Astrocyte of the hippocampus (primary cell): Measurements from ENCODE around the gene ADGRL3.
"Not testable (repeated sequence)": the region's sequence is repeated elsewhere in the genome, so short reads cannot be mapped to it uniquely, and the experiment has no call there.

Experiments used
- DNase-seq: peaks from one replicate; pipeline ENCODE4 v3.0.0; 2011; ENCODE audit warnings: low read depth, low spot score

The ADGRL3 gene

DNA sequence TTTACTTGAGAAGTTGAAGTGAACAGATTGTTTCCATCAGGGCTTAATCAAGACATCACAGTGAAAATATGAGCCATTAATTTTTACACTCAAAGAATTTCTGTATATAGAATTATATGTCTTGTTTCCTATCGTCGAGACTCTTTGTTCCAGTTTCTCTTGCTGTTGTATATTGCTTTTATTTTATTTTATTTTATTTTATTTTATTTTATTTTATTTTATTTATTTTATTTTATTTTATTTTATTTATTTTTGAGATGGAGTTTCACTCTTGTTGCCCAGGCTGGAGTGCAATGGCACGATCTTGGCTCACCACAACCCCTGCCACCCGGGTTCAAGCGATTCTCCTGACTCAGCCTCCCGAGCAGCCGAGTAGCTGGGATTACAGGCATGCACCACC lies 786.8 kb downstream of the ADGRL3 start:
- not testable (repeated sequence) for DNase-seq

DNA sequence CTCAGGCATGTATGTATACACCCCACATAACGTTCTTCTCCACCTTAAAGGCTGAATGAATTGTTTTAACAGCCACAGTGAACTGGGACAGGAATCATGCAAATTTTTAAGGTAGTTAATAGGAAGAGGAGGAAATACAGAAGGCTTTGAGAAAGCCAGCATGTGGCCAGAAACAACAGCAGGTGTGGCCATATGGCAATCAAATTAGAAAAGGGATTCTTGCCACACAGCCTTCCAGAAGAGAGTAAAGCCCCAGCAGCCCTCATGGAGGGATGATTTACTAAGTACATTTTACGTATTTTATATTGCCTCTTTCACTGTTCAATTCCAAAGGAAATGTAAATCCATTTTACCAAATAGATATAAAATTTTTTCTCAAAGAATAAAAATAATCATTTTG lies 792.2 kb downstream of the ADGRL3 start:
- DNase-seq, result no peak

DNA sequence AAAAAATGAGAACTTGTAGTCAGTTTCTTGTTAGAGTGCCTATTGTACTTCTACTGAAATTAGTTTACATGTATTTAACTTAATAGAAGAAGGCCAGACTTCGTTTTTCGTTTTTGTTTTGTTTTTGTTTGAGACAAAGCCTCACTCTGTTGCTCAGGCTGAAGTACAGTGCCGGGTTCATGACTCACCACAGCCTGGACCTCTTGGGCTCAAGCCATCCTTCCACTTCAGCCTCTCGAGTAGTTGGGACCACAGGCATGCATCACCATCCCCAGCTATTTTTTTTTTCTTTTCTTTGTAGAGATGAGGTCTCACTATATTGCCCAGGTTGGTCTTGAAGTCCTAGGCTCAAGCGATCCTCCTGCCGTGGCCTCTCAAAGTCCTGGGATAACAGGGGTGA lies 793.9 kb downstream of the ADGRL3 start:
- peak; percentile 78 for DNase-seq

DNA sequence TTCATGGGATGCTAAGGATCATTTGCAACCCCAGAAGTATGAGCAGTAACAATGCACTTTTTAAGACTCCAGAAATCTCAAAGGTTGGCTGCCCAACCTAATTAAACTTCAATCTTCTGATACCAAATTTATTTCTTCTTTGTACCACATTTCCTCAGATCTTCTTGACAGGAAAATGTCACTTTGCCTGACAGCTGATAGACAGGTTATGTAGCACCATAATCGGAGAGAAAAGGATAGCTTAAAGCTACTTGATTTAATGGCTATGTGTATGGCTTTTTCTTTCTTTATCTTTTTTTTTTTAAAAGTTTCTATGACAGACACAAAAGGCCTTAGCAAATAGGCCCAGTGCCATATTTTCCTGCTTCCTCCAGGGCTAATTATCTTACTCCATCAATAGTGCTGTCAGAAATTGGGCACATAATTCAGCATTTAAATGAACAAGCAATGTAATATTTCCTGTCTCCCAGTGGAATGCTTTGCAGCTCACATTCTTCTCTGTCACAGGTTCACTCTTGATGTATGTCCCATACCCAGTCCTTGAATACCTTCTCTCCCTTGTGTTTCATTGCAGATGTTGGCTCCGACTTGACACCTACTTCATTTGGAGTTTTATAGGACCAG lies 795.7 kb downstream of the ADGRL3 start:
- DNase-seq, result peak; percentile 47

DNA sequence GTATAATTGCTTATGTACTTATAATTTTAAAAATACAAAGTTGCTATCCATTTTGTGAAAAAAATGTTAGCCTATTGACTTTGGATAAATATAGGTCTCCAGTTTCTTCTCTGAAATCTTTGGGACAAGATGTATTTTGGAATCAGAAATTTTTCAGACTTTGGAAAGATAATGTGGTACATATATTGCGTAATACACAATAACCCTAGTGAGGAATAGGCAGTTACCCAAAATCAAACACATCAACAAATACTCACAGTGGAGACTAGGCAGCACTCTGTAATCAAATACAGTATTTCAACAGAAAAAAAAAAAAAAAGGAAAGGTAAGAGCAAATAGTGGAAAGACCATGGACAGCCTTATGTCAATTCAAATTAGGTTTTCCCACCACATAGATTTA lies 796.8 kb downstream of the ADGRL3 start:
- DNase-seq, result no peak

DNA sequence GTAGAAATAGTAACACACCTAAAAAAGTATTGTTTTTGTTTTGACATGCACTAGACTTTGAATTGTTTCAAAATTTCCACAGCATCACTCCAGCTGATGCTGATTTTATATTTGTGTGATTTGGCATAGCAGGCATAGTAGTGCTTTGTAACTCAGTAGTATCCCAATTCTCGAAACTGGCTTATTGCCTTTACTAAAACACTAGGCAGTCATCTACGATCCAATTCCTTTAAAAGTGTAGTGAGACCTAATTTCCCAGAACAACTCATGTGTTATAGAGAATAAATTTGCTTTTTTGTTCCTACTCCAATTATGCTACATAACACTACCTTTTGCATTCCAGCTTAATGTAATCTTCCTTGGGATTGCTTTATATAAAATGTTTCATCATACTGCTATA lies 797.7 kb downstream of the ADGRL3 start:
- no peak for DNase-seq

DNA sequence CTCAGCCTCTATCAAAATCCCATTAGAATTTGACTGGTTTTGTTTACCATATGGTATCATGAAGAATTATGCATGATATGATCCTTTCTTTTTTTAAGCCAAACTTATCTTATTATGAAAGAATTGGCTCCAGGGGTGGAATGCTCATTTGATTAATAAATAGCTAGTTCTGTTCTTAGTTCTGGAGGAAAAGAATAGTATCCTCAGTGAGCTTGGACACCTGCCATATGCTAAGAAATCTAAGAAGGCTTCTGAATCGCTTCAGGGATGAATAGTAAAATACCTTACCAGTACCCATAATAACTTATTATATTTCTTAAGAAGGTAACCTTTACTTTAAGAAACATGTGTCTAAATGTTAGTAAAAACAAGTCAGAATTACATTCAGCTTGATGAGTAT lies 803.6 kb downstream of the ADGRL3 start:
- DNase-seq, result peak; percentile 24

DNA sequence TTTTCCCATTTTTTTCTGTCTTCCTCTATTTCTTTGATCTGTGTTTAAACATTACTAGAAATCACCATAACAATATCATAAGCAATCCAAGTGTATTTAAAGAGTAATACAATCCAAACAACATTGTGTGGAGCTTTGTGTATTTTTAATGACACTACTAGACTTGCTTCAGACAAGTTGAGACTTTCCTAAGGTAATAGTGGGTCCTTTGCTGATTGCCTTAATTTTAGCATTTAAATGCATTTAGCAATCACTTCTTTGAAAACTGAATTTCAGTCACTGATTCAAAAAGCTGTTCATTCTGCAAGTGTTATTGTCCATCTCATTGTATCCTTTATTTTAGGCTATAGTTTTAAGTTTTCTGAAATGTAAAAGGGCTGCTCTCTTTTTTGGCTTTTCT lies 804.8 kb downstream of the ADGRL3 start:
- DNase-seq, result no peak

DNA sequence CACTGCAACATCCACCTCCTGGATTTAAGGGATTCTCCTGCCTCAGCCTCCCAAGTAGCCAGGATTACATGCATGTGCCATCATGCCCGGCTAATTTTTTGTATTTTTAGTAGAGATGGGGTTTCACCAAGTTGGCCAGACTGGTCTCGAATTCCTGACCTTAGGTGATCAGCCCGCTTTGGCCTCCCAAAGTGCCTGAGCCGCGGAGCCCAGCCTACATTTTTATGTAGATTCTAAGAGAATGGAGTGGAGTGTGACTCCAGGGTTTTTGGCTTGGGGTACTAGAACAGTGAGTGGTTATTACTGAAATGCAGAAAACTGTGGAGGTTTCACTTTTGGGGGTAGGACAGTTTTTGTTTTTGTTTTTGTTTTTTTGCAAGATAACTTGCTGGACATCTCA lies 806.0 kb downstream of the ADGRL3 start:
- no peak for DNase-seq

DNA sequence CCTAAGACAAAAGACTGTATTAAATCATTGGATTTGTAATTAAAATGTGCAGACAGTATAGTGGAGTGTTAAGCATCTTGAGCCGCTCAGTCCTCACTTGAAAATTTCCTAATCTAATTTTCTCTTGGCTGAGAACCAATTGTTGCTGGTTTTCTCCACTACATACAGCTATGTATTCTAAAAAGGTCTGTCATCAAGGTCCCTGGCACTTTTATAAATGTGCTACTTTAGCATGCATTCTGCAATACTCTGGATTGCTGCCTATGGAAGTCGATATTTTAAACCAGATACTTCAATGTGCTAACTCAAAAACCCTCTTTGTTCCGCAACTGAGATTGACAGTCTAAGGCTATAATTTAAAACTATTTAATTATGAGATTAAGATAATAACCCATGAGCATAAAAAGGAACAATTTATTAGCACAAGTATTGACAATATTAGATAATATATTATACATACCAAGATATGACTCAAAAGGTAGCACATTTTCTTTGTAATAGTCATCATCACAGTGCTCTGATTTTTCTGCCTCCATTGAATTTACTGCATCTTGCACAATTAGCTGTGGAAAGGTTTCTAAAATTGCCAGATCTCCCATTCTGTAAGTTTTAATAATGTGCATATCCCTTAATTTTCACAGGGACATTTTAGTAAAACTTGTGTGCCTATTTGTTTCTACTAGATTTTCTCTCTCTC lies 815.1 kb downstream of the ADGRL3 start:
- DNase-seq, result no peak

DNA sequence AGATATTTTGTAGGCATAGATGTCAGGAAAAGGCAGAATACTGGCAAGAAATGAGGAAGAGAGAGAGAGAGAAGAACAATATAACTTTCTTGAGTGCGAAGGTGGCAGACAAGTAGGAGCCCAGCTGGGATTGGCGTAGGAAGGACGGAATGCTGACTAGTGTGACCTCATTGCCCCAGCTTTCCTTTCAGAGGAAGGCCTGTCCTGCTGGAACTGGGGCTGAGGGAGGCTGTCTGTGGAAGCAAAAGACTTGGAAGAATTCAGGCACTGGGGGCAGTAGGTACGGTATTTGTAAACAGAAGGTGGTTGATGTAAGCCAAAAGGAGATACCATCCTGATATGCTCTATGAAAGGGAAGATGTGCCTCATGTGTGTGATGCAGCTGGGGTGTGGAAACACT lies 818.4 kb downstream of the ADGRL3 start:
- no peak for DNase-seq

DNA sequence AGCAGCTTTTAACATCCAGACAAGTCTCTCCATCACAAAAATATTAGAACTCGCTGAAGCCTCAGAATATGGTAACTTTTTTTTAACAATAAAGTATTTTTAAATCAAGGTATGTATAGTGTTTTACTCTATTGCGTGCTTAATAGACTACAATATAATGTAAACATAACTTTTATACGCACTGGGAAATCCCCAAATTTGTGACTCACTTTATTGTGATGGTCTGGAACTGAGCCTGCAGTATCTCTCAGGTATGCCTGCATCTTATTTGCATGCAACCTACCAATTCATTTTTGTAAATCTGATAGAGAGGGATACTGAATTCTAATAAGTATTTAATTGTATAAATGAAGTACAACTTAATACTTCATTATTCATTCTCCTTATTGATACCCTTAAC lies 823.5 kb downstream of the ADGRL3 start:
- no peak for DNase-seq

DNA sequence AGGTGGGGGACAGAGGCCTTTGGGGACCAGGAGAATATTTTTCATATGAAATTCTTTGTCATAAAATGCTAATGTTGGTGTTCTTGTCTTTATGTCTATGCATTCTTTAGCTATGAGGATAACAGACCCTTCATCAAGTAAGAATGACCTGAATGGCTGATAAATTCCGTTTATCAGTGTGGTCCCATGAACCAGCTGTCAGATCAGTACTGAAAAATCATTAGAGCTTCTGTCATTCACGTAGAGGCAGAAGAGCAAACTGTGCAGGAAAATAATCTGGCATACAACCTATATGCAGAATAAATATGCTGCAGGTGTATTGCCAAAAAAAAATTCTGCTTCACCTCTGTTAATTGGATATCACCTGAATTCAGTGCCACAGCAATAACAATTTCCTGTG lies 828.6 kb downstream of the ADGRL3 start:
- no peak for DNase-seq

DNA sequence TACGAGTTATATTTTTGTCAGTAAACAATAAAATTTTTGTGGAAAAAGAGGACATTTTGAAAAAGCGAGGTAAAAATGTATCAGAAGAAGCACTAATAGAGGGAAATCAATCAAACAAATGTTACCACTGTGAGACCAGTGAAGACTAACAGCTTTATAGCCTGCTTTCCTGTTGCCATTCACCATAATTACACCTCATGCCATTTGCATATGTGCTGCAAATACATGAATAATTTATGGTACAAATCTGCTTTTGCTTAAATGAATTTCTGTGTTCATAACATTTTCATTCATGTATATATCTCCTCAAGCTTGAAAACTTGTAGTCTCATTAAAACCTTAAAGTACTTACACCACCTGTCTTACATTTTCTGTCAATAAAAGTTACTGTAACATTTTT lies 830.8 kb downstream of the ADGRL3 start:
- DNase-seq, result no peak

DNA sequence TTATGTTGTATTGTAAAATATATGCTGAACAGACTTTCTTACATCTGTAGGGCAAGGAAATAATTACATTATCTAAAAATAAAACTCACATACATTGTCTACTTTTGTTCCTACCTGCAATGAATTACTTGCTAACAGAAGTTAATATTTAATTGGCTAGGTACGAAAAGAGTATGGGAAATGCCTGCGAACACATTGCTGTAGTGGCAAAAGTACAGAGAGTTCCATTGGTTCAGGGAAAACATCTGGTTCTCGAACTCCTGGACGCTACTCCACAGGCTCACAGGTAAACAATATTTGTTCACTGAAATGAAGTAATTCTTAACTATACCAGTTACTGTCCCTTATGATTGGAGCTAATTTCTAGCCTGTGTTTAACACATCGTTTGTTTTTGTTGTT lies 837.4 kb downstream of the ADGRL3 start:
- no peak for DNase-seq

DNA sequence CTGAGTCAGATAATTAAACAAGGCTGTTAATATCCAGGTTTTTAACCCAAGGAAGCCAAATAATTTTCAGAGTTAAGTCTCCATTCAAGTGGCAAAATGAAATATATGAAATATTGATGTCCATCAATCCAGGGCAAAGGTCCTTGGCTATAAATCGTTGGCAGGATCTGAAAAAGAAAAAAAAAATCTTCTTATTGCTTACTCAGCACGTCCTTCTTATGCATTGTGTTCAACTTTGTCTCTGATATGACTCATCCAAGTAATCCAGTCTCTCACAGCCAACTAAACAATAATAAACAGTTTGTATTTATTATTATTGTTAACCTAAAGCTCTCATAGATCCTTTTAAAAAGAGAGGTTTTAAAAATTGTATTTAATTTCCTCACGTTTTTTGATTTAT lies 851.2 kb downstream of the ADGRL3 start:
- no peak for DNase-seq

DNA sequence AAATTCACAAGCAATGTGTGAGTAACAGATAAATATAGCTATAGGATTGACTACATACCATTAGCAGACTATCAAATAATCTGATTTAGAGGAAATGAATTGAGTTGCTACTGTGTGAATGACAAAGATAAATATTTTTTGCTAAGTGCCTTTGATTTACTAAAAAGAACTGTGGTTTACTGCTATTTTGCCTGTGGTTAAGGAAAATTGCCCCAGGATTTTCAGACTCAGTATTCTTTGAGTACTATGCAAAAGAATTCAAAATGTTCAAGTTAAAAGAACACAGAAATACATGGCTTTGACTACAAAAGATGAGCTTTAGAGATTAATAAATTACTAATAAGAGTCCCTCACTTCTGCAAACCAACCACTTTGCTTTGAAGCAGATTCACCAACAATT lies 853.8 kb downstream of the ADGRL3 start:
- peak; percentile 57 for DNase-seq

DNA sequence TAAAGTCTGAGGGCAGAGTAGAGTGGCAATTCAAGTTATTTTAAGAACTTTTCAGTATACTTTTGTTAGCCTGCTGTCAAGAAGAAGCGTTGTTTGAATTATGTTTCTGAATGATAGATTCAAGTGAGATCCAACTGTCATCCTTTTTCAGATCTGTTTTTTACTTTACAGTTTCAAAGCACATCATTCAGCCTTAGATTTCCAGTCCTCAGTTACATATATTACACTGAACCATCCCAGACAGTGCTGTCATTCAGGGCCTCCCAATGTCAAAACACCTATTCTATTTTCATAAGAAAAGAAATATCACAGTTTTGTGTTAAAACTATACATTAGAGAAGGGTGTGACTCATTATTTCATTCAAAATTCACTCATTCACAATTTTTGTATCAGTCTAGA lies 856.9 kb downstream of the ADGRL3 start:
- no peak for DNase-seq

DNA sequence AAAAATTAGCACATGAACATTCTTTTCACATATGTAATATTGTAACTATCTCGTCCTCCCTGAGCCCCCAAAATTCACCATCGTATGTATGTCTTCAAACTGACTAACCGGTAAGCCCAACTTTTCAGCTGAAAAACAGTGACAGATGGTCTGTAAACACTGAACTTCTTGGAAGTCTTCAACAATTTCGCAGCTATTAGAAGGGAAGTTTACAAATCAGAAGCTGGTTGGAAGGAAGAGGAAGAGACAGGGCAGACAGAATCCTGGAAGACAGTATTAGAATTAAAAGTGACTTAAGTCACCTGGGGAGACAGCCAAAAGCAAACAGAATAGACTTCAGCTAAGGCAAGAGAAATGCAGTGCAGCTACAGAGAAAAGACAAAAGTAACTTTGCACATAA lies 858.4 kb downstream of the ADGRL3 start:
- no peak for DNase-seq

DNA sequence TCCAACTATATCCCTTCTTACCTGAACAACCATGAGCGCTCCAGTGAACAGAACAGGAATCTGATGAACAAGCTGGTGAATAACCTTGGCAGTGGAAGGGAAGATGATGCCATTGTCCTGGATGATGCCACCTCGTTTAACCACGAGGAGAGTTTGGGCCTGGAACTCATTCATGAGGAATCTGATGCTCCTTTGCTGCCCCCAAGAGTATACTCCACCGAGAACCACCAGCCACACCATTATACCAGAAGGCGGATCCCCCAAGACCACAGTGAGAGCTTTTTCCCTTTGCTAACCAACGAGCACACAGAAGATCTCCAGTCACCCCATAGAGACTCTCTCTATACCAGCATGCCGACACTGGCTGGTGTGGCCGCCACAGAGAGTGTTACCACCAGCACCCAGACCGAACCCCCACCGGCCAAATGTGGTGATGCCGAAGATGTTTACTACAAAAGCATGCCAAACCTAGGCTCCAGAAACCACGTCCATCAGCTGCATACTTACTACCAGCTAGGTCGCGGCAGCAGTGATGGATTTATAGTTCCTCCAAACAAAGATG lies 870.2 kb downstream of the ADGRL3 start:
- no peak for DNase-seq

DNA sequence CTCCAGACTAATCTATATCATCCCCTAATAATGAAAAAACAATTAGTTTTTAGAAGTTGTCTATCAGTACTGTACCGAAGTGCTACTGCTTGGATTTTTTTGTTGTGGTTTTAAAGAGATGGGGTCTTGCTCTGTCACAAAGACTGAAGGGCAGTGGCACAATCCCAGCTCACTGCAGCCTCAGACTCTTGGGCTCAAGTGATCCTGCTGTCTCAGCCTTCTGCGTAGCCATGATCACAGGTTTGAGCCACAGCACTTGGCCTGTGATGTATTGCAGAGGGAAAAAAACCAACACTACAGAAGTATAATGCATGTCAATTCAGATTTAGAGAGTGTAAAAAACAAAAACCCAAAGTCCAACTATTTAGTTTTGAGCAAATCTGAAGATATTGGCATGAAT lies 875.0 kb downstream of the ADGRL3 start:
- DNase-seq, result no peak

DNA sequence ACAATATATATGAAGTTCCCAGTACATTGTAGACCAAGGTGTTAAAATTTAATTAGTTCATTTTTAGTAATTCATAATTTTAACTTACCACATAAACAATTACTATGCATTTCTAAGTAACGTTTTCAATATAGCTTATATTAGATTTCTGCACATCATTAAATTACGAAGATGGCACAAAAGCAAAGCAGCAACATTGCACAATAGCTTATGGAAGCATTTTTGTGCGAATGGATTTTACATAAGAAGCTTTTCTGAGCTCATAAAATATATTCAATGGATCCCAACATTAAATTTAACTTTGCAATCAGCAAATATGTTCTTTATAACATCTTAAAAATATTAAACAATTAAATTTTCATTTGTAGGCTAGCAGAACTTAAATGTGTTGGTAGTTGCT lies 875.4 kb downstream of the ADGRL3 start:
- DNase-seq, result no peak

DNA sequence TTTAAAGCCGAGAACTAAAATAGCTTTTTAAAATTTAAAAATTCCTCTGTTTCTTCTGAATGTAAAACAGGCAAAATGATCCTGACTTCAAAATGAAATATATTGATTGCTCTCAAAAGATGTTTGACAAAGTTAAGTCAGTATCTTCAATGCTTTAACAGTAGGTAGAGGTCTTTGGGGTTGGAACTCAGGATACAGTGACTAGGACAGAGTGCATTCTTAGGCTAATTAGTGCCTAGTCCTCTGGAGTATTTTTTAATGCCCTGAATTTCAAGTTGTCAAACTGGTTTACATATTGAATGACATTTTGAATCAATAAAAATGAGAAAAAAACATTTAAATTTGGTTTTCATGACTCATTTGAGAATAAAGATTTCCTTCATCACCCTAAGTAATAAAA lies 877.3 kb downstream of the ADGRL3 start:
- DNase-seq, result no peak

DNA sequence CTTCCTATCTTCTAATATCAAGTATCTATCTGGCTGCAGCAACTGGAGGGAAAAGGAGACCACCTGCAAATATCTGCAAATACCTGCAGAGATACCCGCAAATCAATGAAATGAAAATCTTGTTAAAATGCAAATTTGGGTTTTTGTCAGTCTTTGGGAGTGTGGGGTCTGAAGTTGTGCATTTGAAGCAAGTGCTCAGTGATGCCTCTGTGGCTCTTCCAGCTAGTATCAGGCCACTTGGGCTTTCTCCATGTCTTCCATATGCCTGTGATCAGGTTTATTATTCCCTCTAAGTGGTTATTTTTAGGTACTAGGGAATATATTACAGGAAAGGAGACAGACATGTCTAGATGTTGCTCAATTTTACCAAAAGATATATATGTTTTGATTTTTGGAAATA lies 880.3 kb downstream of the ADGRL3 start:
- DNase-seq, result no peak
